ENCODE results near the gene MBNL2.

DNA sequence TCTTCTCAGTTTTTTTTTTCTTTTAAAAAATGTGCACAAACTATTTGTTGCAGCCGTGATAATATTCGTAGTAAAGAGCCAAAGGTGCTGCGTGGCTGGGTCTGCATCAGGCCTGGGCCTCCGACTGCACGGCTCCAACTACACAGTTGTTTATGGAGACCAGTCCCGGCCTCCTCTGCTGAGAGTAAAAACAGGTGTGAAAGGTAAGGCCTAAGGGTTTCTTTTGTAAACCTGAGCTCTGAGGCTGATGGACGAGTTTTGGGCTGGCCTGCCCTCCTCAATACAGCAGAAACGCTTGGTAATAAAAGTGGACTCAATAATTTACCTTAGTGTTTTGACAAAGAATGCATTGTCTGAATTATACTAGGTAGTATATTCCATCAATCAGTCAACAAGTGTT, 3.9 kb downstream of the MBNL2 start:
- TF ChIP-seq POLR2A (IDR thresholded peaks at IDR 0.05; ENCODE audit: low read depth) = no peak
- TF ChIP-seq, protein P1, sequence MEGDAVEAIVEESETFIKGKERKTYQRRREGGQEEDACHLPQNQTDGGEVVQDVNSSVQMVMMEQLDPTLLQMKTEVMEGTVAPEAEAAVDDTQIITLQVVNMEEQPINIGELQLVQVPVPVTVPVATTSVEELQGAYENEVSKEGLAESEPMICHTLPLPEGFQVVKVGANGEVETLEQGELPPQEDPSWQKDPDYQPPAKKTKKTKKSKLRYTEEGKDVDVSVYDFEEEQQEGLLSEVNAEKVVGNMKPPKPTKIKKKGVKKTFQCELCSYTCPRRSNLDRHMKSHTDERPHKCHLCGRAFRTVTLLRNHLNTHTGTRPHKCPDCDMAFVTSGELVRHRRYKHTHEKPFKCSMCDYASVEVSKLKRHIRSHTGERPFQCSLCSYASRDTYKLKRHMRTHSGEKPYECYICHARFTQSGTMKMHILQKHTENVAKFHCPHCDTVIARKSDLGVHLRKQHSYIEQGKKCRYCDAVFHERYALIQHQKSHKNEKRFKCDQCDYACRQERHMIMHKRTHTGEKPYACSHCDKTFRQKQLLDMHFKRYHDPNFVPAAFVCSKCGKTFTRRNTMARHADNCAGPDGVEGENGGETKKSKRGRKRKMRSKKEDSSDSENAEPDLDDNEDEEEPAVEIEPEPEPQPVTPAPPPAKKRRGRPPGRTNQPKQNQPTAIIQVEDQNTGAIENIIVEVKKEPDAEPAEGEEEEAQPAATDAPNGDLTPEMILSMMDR (IDR thresholded peaks at IDR 0.05) = no peak
- TF ChIP-seq POLR2AphosphoS5 (IDR thresholded peaks at IDR 0.05) = no peak
- TF ChIP-seq EP300 (IDR thresholded peaks at IDR 0.05) = no peak
